Right lung (tissue), 5 donors: Measurements from ENCODE around the gene MYO15A. TPM values are rescaled to one million over a fixed set of nuclear protein-coding genes. Genes with fewer than 3 reads are reported as not detected.

Experiments
- DNase-seq, 2 donors: peaks; one replicate each; pipeline ENCODE4 v3.0.0-alpha.2; 2013
- polyA plus RNA-seq, 5 donors: library from polyadenylated mRNA; unstranded; fragments of 120-200 nt; gene quantifications; one replicate each; pipeline versions ENCODE4 v1.2.1 to v1.2.3, GENCODE V29; 2013; ENCODE audit warnings: inconsistent platforms in 1 of 5, low replicate concordance in 1 of 5; ENCODE audit not compliant: insufficient read length in 5 of 5, insufficient read depth in 1 of 5

The MYO15A gene
- polyA plus RNA-seq, 5 donors: 1.7 to 3.0 (median 2.2) TPM

DNA sequence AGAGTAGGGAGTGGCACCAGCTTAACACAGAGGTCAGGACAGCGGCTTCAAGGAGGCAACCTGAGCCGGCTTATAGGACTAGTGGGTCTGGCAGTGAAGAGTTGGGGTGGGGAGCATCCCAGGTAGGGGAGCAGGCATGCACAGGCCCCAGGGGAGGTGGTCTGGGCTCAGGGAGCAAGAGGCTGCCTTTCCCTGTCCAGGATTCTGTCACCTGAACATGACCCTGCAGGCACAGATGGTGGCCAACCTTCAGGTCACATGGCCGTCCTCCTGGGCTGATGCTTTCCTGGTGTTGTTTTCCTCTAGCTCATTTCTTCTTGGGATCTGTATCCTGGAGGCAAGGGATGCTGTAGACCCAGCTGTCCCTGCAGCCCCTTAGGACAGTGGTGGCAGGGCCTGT, 3.5 kb upstream of the MYO15A start:
- DNase-seq: no peak

DNA sequence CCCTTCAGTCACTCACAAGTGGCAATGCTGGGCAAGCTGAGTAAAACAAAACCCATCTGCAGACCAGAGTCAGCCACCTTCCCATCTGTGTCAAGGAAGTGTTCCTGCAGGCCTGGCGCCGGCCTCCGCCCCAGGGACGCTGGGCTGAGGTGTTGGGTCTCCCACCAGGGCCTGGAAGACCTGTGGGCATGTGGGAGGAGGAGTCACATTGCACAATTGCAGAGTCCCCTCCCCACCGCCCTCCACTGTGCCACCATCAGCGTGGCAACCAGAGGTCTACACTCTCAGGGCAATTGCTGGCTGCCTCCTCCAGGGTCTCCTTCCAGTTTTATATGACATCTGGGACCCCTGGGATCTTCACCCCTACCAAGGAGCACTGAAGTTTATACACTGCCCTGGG, 3.0 kb upstream of the MYO15A start:
- DNase-seq: no peak

DNA sequence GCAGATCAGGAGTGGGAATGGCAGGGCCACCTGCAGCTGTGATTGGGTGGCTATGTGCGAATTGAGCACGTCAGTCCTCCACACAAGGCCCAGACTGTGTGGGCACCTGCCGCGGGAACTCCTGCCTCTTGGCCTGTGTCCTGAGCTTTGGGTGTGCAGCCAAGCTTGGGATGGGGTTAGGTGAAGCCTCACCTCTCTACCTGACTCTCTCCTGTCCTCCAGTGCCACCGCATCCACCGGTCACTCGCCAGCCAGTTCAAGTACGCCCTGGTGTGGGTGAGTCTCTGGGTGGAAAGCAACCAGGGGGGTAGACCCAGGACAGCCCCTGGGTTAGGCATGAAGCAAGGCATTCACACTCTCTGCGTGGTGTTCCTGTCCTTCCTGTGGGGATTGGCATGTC, 2.3 kb upstream of the MYO15A start:
- DNase-seq: no peak

DNA sequence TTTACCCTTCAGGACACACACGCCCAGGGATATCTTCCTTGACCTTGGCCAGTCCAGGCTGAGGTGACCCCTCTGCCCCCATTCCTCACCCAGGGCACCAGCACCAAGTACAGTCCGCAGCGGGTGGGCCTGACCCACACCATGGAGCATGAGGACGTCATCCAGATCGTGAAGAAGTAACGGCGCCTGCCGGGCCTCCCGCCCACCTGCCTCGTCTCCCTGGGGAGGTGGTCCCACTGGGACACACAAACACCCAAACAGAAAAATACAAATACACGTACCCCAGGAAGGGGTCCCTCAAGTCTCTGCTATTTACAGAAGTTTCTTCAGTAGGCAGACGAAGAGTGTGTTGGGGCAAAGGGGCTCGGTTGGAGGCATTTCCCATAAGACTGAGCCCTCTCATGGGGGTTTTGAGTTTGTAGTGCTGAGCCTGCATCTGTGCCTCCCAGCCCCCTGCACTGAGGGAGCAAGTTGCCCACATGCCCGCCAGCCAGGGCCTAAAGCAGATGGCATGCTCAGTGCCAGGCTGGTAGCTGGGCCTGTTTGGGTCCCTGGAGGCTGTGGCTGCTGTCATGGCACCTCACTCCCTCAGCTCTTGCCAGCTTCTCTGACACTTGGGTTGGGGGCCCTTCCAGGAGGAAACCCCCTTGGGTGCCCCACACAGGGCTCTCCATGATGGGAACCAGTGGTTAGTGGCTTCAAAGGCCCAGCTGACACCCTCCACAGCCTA, 1.3 kb upstream of the MYO15A start:
- DNase-seq: no peak

DNA sequence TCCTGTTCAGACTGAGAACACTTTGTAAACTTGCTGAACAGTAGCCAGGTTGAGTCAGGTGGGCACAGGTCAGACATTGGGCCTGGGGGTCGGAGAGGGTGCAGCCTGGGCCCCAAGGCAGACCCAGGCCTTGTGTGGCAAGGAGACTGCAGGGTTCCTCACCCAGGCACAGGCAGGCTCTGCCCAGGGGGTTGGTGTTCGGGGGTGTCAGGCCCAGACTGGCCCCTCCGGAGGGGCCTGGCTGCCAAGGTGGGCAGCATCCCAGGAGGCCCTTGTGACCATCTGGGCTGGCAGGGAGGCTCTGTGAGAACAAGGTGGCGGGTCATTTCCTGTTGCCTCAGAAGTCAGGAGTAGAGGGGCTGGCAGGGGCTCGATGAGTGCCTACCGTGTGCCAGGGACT, 585 bp upstream of the MYO15A start:
- no peak for DNase-seq

DNA sequence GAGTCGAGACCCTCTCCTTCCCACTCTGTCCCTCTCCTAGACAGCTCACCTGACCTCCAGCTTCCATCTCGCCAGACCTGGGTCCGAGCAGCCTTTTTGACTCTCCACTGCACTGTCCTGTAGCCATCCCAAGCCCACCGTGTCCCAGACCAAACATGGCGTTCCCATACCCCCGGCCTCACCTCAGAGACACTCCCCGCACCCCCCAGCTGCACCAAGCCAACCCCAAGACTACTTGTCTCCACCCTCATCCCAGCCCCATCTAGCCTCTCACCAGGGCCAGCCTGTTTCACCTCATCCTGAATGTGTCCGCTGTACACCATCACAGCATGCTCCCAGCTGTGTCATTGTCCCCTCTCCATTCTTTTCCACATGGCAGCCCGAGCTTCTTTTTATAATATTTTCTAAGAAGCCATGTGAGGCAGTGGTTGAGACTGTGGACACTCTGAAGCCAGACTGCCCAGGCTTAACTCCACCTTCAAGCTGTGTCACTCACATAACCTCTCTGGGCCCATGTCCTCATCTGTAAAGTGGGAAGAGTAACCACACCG, 1.5 kb downstream of the MYO15A start:
- no peak for DNase-seq

DNA sequence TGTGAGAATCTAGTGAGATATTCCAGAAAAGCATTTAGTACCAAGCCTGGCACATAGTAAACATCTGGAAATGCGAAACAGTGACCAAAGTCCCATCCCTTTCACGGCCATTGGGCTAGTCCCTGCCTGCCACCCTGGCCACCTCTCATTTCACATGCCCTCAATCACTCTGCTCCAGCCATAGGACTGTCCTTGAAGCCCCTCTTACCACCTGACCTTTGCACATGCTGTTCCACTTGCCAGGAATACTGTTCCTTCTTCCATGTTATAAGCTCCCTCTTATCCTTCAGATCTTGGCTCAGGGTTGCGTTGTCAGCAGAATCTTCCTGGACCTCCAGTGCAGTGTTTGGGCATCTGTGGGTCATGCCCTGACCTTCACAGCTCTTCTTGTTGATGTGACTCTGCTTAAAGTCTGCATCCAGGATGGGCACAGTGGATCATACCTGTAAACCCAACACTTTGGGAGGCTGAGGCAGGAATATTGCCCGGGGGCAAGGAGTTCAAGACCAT, 2.1 kb downstream of the MYO15A start:
- no peak for DNase-seq

DNA sequence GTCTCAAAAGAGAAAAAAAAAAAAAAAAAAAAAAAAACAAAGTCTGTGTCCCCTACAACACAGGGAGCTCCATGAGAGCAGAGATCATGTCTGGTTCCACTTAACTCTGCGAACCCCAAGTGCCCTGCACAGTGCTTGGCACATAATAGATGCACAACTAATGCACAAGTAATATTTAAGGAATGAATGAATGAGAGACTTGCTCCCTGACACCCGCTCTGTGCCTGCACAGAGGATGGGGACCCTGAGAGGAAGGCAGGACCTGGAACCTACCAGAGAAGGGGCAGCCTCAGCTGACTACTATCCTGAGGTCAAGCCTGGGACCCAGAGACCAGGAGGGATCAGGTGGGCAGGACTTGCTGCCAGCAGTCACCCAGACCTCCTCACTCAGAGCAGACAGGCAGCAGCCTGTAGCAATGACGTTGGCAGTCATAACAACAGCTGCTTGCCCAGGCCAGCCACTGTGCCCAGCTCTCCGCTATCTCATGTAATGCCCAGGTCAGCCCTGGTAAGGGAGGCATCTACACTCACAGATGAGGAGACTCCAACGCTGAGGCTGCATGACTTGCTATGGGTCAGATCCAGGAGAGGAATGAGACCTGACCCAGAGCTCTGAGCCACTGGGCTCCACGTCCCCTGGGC, 2.9 kb downstream of the MYO15A start:
- no peak for DNase-seq

DNA sequence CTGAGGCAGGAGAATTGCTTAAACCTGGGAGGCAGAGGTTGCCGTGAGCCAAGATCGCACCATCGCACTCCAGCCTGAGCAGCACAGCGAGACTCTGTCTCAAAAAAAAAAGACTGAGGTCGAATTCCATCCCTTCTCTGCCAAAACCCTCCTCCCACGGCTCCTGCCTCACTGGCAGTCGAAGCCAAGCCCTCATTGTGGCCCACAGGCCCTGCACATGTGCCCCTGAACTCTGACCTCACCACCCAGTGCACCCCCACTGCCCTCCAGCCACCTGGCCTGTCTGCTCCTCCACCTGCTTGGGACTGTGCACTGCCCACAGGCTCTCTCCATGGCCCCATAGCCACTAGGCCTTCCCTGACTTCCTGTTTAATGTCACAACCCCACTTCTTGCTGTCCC, 7.0 kb downstream of the MYO15A start:
- no peak for DNase-seq

DNA sequence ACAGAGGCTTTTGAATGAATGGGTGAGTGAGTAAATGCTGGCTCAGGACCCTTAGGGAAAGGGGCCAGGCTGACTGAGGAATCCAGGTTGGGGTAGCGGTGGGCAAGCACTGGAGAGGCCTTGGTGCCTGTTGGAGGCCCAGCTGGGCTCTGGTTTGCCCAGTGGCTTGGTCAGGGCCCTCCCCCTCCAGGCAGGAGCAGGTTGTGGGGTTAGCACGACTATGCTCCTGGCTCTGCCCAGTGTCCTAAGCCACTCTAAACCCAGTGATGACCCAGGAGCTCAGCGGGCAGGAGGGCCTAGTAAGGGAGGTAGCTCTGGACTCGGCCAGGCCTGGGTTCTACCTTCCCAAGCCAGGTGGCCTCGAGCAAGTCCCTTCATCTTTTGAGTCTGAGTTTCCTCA, 7.5 kb downstream of the MYO15A start:
- DNase-seq: no peak

DNA sequence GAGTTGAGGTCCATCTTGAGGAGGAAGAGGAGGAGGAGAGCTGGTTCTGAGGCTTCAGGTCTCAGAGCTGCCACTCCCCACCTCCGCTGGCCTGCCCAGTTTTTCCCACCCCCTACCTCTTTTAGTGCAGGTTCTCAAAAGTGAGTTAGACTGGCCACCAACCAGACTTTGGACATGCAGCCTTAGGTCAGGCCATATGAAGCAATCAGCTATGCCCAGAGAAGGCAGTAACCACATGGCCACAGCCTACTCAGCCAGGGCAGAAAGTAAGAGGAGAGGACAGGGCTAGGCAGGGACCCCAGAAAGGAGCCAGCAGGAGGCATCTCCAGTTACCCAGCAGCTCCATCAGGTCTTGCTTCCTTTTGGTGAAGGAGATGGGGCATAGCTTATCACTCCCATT, 9.0 kb downstream of the MYO15A start:
- DNase-seq: no peak

DNA sequence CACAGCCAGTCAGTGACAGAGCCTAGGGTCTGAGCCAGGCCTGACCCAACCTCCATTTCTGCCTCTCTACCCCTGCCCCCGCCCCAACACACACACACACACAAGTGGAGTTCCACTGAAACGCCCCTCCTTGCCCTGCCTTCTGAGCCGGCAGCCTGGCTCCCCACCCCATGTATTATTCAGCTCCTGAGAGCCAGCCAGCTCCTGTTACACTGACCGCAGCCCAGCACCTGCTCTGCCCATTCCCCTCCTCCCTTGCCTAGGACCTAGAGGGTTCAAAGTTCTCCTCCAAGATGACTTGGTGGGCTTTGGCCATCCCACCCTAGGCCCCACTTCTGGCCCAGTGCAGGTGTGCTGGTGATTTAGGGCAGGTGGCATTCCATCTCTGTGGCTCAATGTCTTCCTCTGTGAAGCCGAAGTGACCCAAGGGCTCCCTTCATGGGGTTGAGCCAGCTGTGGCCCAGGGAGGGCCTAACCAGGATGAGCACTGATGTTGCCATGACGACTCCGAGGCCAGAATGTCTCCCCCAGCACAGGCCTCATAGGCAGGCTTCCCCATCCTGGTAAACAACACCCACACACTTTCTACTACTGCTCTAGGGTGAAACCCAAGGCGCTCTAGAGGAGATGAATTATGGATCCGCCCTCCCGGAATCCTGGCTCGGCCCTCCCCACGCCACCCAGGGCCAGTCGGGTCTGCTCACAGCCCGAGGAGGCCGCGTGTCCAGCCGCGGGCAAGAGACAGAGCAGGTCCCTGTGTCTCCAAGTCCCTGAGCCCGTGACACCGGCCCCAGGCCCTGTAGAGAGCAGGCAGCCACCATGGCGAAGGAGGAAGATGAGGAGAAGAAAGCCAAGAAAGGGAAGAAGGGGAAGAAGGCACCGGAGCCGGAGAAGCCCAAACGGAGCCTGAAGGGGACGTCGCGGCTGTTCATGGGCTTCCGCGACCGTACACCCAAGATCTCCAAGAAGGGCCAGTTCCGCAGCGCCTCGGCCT, 9.7 kb downstream of the MYO15A start:
- no peak for DNase-seq

DNA sequence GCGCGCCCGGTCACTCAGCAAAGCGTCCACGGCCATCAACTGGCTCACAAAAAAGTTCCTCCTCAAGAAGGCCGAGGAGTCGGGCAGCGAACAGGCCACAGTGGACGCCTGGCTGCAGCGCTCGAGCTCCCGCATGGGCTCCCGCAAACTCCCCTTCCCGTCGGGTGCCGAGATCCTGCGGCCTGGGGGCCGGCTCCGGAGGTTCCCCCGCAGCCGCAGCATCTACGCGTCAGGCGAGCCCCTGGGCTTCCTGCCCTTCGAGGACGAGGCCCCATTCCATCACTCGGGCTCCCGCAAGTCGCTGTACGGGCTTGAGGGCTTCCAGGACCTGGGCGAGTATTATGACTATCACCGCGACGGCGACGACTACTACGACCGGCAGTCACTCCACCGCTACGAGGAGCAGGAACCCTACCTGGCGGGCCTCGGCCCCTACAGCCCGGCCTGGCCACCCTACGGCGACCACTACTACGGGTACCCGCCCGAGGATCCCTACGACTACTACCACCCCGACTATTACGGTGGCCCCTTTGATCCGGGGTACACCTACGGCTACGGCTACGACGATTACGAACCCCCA, 10.7 kb downstream of the MYO15A start:
- DNase-seq: no peak

DNA sequence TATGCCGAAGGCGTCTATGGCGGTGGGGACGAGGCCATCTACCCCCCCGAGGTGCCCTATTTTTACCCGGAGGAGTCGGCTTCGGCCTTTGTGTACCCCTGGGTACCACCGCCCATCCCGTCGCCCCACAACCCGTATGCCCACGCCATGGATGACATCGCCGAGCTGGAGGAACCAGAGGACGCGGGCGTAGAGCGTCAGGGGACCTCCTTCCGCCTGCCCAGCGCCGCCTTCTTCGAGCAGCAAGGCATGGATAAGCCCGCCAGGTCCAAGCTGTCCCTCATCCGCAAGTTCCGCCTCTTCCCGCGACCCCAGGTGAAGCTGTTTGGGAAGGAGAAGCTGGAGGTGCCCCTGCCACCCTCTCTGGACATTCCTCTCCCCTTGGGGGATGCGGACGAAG, 11.4 kb downstream of the MYO15A start:
- no peak for DNase-seq

DNA sequence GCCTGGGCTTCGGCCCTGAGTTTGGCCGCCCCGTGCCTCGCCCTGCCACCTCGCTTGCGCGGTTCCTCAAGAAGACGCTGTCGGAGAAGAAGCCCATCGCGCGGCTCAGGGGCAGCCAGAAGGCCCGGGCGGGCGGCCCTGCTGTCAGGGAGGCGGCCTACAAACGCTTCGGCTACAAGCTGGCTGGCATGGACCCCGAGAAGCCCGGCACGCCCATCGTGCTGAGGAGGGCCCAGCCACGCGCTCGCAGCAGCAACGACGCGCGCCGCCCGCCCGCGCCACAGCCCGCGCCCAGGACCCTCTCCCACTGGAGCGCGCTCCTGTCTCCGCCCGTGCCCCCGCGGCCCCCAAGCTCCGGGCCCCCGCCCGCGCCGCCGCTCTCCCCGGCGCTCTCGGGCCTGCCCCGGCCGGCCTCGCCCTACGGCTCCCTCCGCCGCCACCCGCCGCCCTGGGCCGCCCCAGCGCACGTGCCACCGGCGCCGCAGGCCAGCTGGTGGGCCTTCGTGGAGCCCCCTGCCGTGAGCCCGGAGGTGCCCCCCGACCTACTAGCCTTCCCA, 12.0 kb downstream of the MYO15A start:
- no peak for DNase-seq

DNA sequence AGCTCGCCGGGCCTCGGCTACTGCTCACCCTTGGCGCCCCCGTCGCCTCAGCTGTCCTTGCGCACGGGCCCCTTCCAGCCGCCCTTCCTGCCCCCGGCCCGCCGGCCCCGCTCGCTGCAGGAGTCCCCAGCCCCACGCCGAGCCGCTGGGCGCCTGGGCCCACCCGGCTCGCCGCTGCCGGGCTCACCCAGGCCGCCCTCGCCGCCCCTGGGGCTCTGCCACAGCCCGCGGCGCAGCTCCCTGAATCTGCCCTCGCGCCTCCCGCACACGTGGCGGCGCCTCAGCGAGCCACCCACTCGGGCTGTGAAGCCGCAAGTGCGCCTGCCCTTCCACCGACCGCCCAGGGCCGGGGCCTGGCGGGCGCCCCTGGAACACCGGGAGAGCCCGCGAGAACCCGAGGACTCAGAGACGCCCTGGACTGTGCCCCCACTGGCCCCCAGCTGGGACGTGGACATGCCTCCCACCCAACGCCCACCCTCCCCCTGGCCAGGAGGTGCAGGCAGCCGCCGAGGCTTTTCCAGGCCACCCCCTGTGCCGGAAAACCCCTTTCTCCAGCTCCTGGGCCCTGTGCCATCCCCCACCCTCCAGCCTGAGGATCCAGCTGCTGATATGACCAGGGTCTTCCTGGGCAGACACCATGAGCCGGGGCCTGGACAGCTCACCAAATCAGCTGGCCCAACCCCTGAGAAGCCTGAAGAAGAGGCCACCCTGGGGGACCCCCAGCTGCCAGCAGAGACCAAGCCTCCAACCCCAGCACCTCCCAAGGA, 12.8 kb downstream of the MYO15A start:
- no peak for DNase-seq

DNA sequence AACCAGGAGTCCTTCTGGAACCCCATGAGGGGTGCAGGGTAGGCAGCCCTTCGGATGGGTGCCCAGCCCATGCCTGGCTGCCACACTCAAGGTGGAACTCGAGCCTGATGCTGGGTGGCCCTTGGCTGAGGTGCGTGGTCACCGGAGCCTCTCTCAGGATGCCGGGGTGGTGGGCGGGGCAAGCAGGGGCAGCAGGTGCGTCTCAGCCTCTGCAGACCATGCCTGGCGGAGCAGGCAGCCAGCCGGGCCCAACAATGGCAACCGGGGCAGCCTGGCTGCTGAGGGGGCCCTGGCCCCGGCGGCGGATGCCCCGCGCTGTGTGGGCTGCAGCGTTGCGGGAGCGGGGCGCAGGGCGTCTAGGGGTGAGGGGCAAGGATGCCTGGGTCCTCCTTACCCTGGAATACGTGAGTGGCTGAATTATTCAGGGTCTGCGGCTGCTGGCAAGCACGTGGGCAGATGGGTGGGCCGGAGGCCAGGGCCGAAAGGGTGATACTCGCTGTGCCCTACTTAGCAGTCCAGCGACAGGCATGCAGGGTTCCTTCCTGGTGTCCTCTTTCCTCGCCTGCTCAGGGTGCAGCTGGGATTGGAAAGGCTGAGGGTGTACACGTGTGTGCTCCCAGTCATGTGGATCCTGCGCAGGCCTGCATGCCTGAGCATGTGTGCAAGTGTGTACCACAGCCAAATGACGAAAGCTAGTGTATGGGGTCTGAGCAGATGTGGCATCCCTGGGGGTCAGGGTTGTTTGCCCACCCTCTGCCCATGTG, 14.6 kb downstream of the MYO15A start:
- no peak for DNase-seq

DNA sequence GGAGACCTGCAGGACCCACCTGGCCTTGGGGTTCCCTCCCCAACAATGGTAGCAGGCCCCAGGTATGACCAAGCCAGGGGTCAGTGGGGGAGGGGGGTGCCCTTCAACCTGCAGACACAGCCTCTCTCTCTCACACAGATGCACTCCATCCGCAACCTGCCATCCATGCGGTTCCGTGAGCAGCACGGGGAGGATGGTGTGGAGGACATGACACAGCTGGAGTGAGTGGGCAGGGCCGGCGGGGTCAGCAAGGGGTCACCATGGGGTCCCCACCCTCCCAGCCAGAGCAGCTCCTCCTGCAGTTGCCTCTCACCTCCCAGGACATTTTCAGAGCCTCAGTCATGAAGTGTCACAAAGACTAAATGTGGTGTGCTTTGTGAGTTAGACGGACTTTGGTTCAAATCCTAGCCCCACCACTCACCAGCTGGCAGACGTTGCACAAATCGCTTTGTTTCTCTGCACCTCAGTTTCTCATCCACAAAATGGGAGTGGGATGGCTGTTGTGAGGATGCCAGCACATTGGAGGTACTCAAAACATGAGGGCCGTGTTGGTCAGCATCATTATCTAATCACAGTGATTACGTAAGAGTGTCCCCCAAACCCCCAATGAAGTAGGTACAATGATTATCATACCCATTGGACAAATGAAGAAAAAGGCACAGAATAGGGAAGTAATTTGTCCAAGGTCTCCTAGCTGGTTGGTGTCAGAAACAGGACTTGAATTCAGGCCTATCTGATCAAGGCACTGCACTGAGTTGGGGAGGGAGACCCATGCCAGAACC, 16.0 kb downstream of the MYO15A start:
- DNase-seq: peak in 1 of 2 donors; percentile 21

DNA sequence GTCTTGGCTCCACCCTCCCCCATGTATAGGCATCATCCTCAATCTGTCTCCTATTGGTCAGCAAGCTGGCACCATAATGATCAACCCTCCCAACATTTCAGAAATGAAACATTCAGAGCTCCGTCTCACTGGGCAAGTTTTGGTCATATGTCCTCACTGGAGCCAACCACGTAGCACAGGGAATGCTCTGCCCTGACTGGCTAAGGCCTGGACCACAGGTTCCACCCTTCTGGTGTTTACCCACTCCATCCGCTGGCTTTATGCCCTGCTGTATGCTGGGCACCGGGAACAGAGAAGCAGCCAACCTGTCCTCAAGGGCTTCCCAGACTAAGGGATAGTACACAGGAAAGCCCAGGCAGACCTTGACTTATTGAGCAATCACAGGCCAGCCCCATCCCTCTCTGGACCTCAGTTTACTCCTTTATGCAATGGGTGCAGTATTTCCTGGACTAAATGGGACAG, 20.5 kb downstream of the MYO15A start:
- DNase-seq: no peak
